Skeletal muscle cell (primary cell): ENCODE measurements around the gene TP53AIP1.
A peak's percentile ranks its signal among the peaks of the same experiment; 100 is the strongest.

Experiments
- DNase-seq: peaks from one replicate; pipeline ENCODE4 v3.0.0-alpha.2; 2010; ENCODE audit warnings: low read depth
- H3K4me3 ChIP-seq: 2 replicates; pipeline ENCODE4 v1.5.1; 2011; ENCODE audit warnings: low read depth, mild to moderate bottlenecking, control low read depth, low read length, moderate library complexity

The TP53AIP1 gene

DNA sequence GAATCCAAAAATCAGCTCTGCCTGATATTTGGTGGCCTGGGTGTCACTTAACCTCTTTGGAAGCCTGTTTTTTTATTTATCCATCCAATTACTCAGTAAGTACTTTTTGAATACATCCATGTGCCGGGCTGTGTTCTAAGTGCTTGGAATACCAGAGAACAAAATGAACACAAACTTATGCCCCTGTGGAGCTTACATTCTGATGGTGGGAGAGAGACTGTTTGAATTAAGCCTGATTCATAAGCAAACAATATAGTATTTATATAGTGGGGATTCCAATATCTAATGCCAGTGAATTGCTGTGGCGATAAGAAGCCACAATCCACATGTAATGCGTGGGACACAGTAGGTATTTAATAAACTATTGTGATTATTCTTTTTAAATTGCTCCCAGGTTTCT is 32.1 kb downstream of the TP53AIP1 start:
- no peak overlapping the region for H3K4me3 ChIP-seq
- no peak for DNase-seq

DNA sequence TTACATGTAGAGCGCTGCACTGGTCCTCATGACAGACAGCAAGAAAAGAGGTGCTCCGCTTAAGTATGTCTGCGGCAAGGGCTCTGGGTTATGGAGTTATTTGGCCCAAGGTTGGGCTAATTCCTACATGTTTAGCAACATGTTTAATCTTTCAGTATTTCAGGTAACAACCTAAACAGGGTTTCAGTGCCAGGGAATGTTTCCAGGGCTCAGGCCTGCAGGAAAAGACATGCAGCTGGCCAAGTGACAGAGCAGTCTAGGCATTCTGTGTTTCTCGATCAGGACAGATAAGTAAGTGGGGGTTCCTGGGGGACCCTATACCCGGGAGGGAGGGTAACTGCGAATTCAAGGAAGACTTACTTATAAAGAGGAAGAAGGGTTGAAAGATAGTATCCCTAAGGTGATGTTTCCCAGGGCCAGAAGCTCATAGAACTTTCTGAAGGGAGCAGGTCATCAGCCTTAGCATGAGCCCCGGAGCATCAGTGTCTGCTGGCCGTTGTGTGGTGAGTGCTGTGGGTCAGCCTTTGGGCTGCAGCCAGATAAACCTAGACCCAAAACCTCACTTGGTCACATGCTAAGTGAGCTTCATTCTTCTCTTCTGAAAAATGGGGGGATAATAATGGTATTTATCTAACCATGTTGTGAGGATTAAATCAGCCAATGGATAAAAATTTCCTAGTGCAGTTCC is 33.1 kb downstream of the TP53AIP1 start:
- H3K4me3 ChIP-seq, result no peak overlapping the region

GRCh38 chr11:128908391-128909246 is 34.1 kb downstream of the TP53AIP1 start:
- DNase-seq, result no peak

More for the DNA sequence above, 33.1 kb downstream of the TP53AIP1 start:
- no peak for DNase-seq

GRCh38 chr11:128907585-128907984 is 35.1 kb downstream of the TP53AIP1 start:
- DNase-seq, result no peak

More at GRCh38 chr11:128908391-128909246, 34.1 kb downstream of the TP53AIP1 start:
- no peak overlapping the region for H3K4me3 ChIP-seq

DNA sequence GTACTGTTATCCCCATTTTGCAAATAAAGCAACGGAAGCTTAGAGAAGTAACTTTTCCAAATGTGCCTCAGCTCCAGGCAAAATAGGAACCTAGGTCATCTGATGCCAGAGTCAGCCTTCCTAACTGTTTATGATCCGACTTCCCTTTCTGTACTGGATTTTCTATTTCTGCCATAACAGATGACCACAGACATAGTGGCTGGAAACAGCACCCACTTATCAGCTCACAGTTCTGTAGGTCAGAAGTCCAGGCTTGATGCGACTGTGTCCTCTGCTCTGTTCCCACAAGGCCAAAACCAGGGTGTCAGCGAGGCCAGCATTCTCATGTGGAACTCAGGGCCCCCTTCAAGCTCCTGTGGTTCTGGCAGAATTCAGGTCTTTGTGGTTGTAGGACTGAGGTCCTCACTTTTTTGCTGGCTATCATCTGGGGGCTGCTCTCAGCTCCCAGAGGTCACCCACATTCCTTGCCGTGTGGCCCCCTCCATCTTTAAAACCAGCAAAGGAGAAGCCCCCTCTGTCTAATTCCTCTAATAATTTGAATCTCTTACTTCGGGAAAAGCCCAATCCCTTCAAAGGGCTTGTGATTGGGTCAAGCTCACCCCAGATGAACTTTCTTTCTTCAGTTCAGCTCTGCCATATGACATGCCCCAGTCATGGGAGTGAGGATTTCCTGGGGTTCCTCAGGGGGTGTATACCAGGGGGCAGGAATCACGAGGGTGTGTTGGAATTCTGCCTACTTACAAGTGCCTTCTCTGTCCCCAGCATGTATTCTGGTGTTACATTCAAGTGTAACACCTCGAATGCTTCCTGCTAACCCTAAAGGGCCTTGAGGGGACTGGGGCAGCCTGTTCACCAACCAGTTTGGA is 36.3 kb downstream of the TP53AIP1 start:
- DNase-seq, result no peak
- H3K4me3 ChIP-seq, result no peak overlapping the region

More at GRCh38 chr11:128907585-128907984, 35.1 kb downstream of the TP53AIP1 start:
- H3K4me3 ChIP-seq, result no peak overlapping the region

GRCh38 chr11:128905345-128906184 is 37.1 kb downstream of the TP53AIP1 start:
- peak overlapping the region; percentile 49 for H3K4me3 ChIP-seq
- DNase-seq, result no peak

DNA sequence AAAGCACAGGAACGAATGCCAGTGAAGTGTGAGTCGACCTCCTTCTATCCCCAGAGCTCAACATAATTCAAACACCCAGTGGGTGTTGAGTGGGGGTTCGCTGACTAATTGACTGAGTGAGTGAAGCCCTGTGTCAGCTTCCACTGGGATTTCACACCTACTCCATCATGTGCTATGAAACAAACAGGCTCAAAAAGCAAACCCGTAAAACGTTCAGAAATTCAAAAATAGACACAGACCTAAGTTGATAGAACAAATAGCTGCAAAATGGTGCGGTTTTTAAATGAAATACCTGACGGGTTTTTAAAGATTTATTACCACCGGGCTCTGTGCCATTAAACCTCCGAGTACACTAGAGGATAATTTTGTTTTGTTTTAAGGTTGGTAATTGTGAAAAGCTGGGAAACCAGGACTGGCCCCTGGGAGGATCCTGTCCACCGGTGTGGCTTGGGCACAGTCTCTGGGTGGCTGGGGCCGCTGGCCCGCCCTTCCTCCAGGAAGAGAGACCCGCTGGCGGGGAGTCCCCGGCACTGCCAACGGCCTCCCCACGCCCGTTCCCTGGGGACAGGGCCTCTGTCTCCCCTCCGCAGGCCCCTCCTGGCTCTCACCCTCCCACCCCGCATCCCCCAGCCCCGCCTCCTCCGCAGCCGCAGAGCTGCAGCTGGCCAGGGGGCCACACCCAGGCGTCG is 37.9 kb downstream of the TP53AIP1 start:
- DNase-seq, result no peak
- peak overlapping the region; percentile 49 for H3K4me3 ChIP-seq

- DNase-seq, result no peak
- no peak overlapping the region for H3K4me3 ChIP-seq
Measured at GRCh38 chr11:128904303-128904655, 38.4 kb downstream of the TP53AIP1 start.

DNA sequence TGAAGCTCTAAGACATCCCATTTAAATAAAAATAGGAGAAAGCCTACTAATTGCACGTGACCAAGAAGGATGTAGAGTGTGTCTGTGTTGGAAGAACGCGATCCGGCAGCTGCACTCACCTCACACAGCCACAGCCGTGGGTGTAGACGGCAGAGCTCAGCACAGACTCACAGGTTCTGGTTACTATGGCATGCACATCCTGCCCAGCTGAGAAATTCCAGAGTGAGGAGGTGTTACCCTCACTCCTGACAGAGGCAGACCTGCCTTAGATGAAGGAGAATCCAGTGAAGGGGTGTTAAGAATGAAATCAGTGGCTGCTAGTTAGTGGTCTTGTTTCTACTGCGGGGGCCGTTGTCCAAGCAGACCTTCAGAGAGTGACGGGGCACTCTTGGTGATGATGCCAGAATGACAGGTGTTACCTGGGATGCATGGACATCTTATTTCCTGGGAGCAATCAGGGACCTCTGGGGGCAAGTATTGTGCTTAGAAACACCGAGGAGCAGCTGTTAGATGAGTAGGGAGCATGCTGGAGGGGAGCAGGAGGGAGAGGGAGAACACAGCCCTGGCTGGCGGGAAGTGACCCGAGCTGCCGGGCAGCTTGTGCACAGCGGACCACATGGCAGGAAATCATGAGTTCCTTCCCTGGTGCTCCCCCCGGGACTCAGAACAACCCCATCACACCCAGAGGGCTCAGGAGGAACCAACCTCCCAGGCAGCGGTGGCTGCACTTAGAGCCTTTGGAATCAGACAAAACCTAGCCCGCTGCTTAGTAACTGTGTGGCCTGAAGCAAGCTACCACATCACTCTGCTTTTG is 39.2 kb downstream of the TP53AIP1 start:
- no peak for DNase-seq
- no peak overlapping the region for H3K4me3 ChIP-seq

GRCh38 chr11:128902515-128903066 is 40.1 kb downstream of the TP53AIP1 start:
- no peak overlapping the region for H3K4me3 ChIP-seq
- DNase-seq, result no peak

DNA sequence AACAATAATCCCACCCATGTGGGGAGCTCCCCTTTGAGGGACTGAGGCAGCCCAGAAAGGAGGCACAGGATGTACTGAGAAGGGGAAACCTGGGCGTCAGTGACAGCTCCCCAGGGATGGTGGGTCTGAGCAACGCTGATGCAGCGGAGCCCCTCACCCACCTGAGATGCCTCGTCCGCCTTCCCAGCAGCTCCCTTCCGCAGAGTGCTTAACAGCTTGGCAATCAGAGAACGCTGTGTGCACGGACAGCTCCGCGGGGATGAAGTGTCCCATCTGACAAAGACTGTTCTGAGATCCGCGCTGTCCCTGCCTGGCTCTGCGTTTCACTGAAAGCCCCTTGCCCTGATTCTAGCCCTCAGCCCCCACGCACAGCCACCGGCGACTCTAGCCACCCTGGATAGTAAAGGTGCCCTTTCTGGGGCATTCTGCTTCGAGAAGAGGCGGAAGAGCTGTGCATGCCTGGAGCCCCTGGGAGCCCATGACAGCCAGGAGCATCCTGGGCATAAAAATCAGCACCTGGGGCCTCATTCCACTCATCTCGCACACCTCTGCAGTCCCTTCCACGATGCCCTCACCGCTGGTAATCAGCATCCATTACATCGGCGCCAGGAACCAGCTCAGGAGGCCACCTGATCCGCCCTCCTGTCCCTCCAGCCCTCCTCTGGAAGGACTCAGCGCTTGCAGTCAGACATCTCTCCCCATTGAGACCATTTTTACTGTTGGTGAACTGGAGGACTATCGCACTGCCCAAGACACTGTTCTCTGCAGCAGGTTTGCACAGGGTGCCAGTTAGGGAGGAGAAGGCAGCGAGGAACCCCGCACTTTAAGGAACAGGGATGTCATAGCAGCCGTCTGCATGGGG is 40.8 kb downstream of the TP53AIP1 start:
- H3K4me3 ChIP-seq, result no peak overlapping the region

DNA sequence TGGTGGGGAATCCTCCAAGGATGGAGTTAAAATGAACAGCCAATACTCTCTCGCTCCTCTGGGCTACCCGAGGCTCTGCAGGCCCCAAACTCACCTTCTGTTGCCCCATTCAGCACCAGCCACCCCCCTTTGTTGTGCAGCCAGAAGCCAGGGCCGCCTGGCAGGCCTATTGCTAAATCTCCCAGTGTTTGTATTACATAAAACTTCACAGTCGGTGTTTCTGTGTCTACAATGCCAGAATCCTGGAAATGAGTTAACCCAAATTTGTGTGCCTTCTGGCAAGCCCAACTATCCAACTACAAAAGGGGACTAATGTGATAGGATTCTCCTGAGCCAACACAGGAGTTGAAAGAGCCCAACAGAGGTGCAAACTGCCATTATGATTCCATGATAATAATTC is 42.2 kb downstream of the TP53AIP1 start:
- no peak overlapping the region for H3K4me3 ChIP-seq
- DNase-seq, result no peak

More for the DNA sequence above, 40.8 kb downstream of the TP53AIP1 start:
- DNase-seq, result no peak

DNA sequence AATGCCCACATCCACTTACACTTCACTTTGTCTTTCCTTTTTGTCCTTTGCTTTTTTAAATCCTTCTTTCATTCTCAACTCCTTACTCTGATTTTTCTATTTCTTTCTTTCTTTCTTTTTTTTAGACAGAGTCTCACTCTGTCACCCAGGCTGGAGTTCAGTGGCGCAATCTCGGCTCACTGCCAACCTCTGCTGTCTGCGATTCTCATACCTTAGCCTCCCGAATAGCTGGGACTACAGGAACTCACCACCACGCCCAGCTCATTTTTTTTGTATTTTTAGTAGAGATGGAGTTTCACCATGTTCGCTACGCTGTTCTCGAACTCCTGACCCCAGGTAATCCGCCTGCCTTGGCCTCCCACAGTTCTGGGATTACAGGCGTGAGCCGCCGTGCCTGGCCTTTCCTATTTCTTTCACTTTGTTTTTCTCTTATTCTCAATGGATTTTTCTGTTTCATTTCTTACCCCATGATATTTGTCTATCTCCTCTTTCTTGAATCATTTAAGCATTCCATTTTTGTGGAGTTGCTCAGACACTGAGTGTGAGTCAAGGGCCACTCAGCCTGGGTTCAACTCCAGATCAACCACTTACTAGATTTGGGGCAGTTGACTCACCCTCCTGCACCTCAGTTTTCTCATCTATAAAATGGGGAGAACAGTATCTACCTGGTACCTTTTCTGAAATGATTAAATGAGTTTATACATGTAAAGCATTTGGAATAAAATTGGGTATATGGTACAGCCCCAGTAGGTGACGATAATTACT is 43.9 kb downstream of the TP53AIP1 start:
- DNase-seq, result no peak

GRCh38 chr11:128897826-128898225 is 44.8 kb downstream of the TP53AIP1 start:
- no peak for DNase-seq
- H3K4me3 ChIP-seq, result no peak overlapping the region

More for the DNA sequence above, 43.9 kb downstream of the TP53AIP1 start:
- no peak overlapping the region for H3K4me3 ChIP-seq

- DNase-seq, result no peak
- no peak overlapping the region for H3K4me3 ChIP-seq
Measured at GRCh38 chr11:128896356-128896755, 46.3 kb downstream of the TP53AIP1 start.

GRCh38 chr11:128895526-128895925 is 47.1 kb downstream of the TP53AIP1 start:
- H3K4me3 ChIP-seq, result no peak overlapping the region
- DNase-seq, result no peak
